ENCODE data around the gene NGB. TPM values are rescaled to one million over a fixed set of nuclear protein-coding genes. Genes with fewer than 3 reads are reported as not detected.

The NGB gene
- total and polyA plus RNA-seq, 2 of the 8 experiments (the other 6 are each of a cell fraction or from before 2014, with no cell fraction given) = 0.30 to 0.60 TPM

GRCh38 chr14:77276959-77277358 is 6.0 kb upstream of the NGB start:
- H3K23me2 ChIP-seq (ENCODE audit: low read depth, low read length) = no peaks in the 10 kb centered on the region
- no peak overlapping the region for H3K27ac ChIP-seq (ENCODE audit: low read depth, low read length)
- no peaks in the 10 kb centered on the region for H3K4me1 ChIP-seq (replicated peaks in 1 of 4; ENCODE audit: control insufficient read depth in 3 of 4, insufficient read depth in 4 of 4, low read length in 3 of 4)
- H2BK120ac ChIP-seq (replicated peaks; ENCODE audit: low read depth, low read length) = no peak overlapping the region
- CTCF ChIA-PET (ENCODE audit: partially characterized antibody) = interaction anchor here (0.7 to 5.6 kb wide), 31 partner anchors 9 to 145 kb away, joined by 3 to 32 read pairs (median 5); partner anchors contain the start of gene ZDHHC22
- POLR2A ChIA-PET (ENCODE audit: partially characterized antibody) = interaction anchor here (0.8 kb wide), 1 partner anchor 155 kb away, joined by 3 read pairs; no protein-coding TSS in a partner anchor
- no peaks in the 10 kb centered on the region for H3K79me1 ChIP-seq (ENCODE audit: low read depth, low read length)
- 89% methylated on average over 12 of the region's 12 CpGs; no CpG with 5 or more reads in 1 of the 2 experiments for WGBS, 2 experiments (ENCODE audit: extremely low coverage in 1 of 2, insufficient coverage in 1 of 2, insufficient read length in 1 of 2, insufficient replicate concordance in 2 of 2, low coverage in 1 of 2, low lambda C conversion rate in 2 of 2, missing lambda C conversion rate in 1 of 2)
- no peak overlapping the region for H3K23ac ChIP-seq (ENCODE audit: insufficient read length)
- H3K4me3 ChIP-seq (ENCODE audit: extremely low read depth in 1 of 4, insufficient read depth in 2 of 4, low read depth in 3 of 4, low read length in 4 of 4) = no peak overlapping the region
- H2AFZ ChIP-seq (ENCODE audit: low read length) = no peak overlapping the region
- no peak overlapping the region for H4K5ac ChIP-seq (ENCODE audit: insufficient read length, low read depth, low read length)
- DNase-seq (ENCODE audit: low read depth in 1 of 2, low spot score in 2 of 2) = no peak
- no peak overlapping the region for H3K56ac ChIP-seq (replicated peaks; ENCODE audit: insufficient read length, low read depth, low read length)
- no peak overlapping the region for H4K91ac ChIP-seq (replicated peaks; ENCODE audit: insufficient read length, low read length)
- no peak overlapping the region for H3K4ac ChIP-seq (replicated peaks; ENCODE audit: insufficient read length, low read depth, low read length)
- peaks cover 0 to 1% of the 10 kb centered on the region in 2 experiments for H4K20me1 ChIP-seq (replicated peaks in 1 of 2; ENCODE audit: control insufficient read depth in 1 of 2, insufficient read depth in 2 of 2, low read length in 2 of 2)
- H3K9me3 ChIP-seq (ENCODE audit: insufficient read depth in 2 of 2, low read depth in 1 of 2, low read length in 1 of 2) = no peaks in the 10 kb centered on the region
- no peak overlapping the region for H3K14ac ChIP-seq (ENCODE audit: insufficient read length)
- no peak overlapping the region for H2BK20ac ChIP-seq (ENCODE audit: low read length)
- H2BK12ac ChIP-seq (ENCODE audit: low read depth, low read length) = no peak overlapping the region
- no peak overlapping the region for H3K9ac ChIP-seq (replicated peaks in 1 of 4; ENCODE audit: extremely low read depth in 1 of 4, low read depth in 3 of 4, low read length in 3 of 4)
- no peak overlapping the region for H2BK5ac ChIP-seq (ENCODE audit: low read depth, low read length)
- no peak overlapping the region for H3K4me2 ChIP-seq (ENCODE audit: insufficient read depth in 1 of 2, low read depth in 2 of 2, low read length in 2 of 2)
- peaks cover 0 to 11% (median 9%) of the 10 kb centered on the region in 4 experiments; a peak in 6 of 7 replicates for H3K27me3 ChIP-seq (replicated peaks in 1 of 4; ENCODE audit: control insufficient read depth in 3 of 4, extremely low read depth in 1 of 4, insufficient read depth in 3 of 4, low read length in 3 of 4)
- FAIRE-seq = no peak
- no peak overlapping the region for H4K8ac ChIP-seq (ENCODE audit: extremely low read depth, insufficient read depth, low read length)
- H2BK15ac ChIP-seq (ENCODE audit: low read length) = no peak overlapping the region
- H2AK5ac ChIP-seq (ENCODE audit: low read depth, low read length) = no peak overlapping the region
- no peak overlapping the region for H3K18ac ChIP-seq (ENCODE audit: extremely low read depth, low read length)
- H3K36me3 ChIP-seq (ENCODE audit: control insufficient read depth in 2 of 4, insufficient read depth in 4 of 4, low read length in 3 of 4) = peaks cover 0 to 5% (median 1%) of the 10 kb centered on the region in 4 experiments; a peak in 3 of 8 replicates
- no peaks in the 10 kb centered on the region for H3K79me2 ChIP-seq (ENCODE audit: control insufficient read depth in 1 of 2, insufficient read depth in 2 of 2, low read length in 2 of 2)
- no peak for TF ChIP-seq FOSL1 (IDR thresholded peaks at IDR 0.05; ENCODE audit: insufficient read depth, low read depth, low read length)
- TF ChIP-seq NRF1 (IDR thresholded peaks at IDR 0.05; ENCODE audit: low read depth, low read length) = no peak
- no peak for TF ChIP-seq RXRA (IDR thresholded peaks at IDR 0.05; ENCODE audit: insufficient read depth, low read depth, low read length)
- TF ChIP-seq SIRT6 (IDR thresholded peaks at IDR 0.05; ENCODE audit: low read length) = no peak
- TF ChIP-seq ATF2 (IDR thresholded peaks at IDR 0.05; ENCODE audit: low read length) = no peak
- no peak for TF ChIP-seq CTBP2 (IDR thresholded peaks at IDR 0.05; ENCODE audit: borderline replicate concordance, insufficient read depth, insufficient read length, low read length)
- TF ChIP-seq SAP30 (IDR thresholded peaks at IDR 0.05; ENCODE audit: insufficient read depth, insufficient replicate concordance, low read length) = no peak
- TF ChIP-seq POU5F1 (IDR thresholded peaks at IDR 0.05; ENCODE audit: low read depth, low read length) = no peak
- no peak for TF ChIP-seq MAX (IDR thresholded peaks at IDR 0.05)
- TF ChIP-seq BCL11A (IDR thresholded peaks at IDR 0.05; ENCODE audit: low read depth in 2 of 2, low read length in 2 of 2) = no peak

Data from H1 (cell line).